ENCODE data around the gene MTM1. TPM values are rescaled to one million over a fixed set of nuclear protein-coding genes. Genes with fewer than 3 reads are reported as not detected.

MTM1 gene
- total RNA-seq, 1 donor from 2014 or later = 15.3 TPM

- peaks cover 2% of the 10 kb centered on the region for H3K27me3 Mint-ChIP-seq (ENCODE audit: insufficient read depth, low read depth)
- TF ChIP-seq EZH2 (IDR thresholded peaks at IDR 0.05) (no peak), CTCF (IDR thresholded peaks at IDR 0.05) (no peak), EZH2phosphoT487 (IDR thresholded peaks at IDR 0.05) (no peak)
- no peaks in the 10 kb centered on the region for H3K27me3 ChIP-seq
- H3K27ac ChIP-seq = no peak overlapping the region
- H3K9ac ChIP-seq = no peak overlapping the region
- no peak overlapping the region for H2AFZ ChIP-seq (replicated peaks)
- H3K9me3 Mint-ChIP-seq = peaks cover 16% of the 10 kb centered on the region
- no peaks in the 10 kb centered on the region for H3F3A ChIP-seq (ENCODE audit: low read depth)
- no peak overlapping the region for H3K4me3 ChIP-seq
- no peak overlapping the region for H3K4me2 ChIP-seq
- H3K4me1 ChIP-seq = no peaks in the 10 kb centered on the region
- no peak for DNase-seq (ENCODE audit: low spot score)
- H3K4me3 Mint-ChIP-seq = no peak overlapping the region
- no peaks in the 10 kb centered on the region for H3K36me3 ChIP-seq
- no peaks in the 10 kb centered on the region for H3K36me3 Mint-ChIP-seq
- H3K79me2 ChIP-seq (ENCODE audit: low read depth) = no peaks in the 10 kb centered on the region
- peaks cover 4% of the 10 kb centered on the region for H3K4me1 Mint-ChIP-seq
- no peaks in the 10 kb centered on the region for H3K9me3 ChIP-seq (ENCODE audit: low read depth)
- no peak overlapping the region for H3K27ac Mint-ChIP-seq
- no peaks in the 10 kb centered on the region for H4K20me1 ChIP-seq (ENCODE audit: low read depth)
Measured at GRCh38 chrX:150526692-150527091, 41.7 kb upstream of the MTM1 start.

GRCh38 chrX:150527108-150527507 is 41.3 kb upstream of the MTM1 start:
- Mint-ChIP-seq H3K4me3 (no peak overlapping the region), H3K27me3 (ENCODE audit: insufficient read depth, low read depth) (peaks cover 2% of the 10 kb centered on the region), H3K27ac (no peak overlapping the region), H3K36me3 (no peaks in the 10 kb centered on the region), H3K9me3 (peaks cover 16% of the 10 kb centered on the region), H3K4me1 (peaks cover 4% of the 10 kb centered on the region)
- Histone ChIP-seq H3K27me3 (no peaks in the 10 kb centered on the region), H4K20me1 (ENCODE audit: low read depth) (no peaks in the 10 kb centered on the region), H2AFZ (replicated peaks) (no peak overlapping the region), H3K36me3 (no peaks in the 10 kb centered on the region), H3K4me1 (no peaks in the 10 kb centered on the region), H3K9me3 (ENCODE audit: low read depth) (no peaks in the 10 kb centered on the region), H3K4me2 (no peak overlapping the region), H3K79me2 (ENCODE audit: low read depth) (no peaks in the 10 kb centered on the region), H3K9ac (no peak overlapping the region), H3K4me3 (no peak overlapping the region), H3F3A (ENCODE audit: low read depth) (no peaks in the 10 kb centered on the region), H3K27ac (no peak overlapping the region)
- TF ChIP-seq EZH2 (IDR thresholded peaks at IDR 0.05) (no peak), EZH2phosphoT487 (IDR thresholded peaks at IDR 0.05) (no peak), CTCF (IDR thresholded peaks at IDR 0.05) (no peak)
- DNase-seq (ENCODE audit: low spot score) = no peak

GRCh38 chrX:150529587-150529986 is 38.8 kb upstream of the MTM1 start:
- H3K27ac ChIP-seq = no peak overlapping the region
- Mint-ChIP-seq H3K27ac (no peak overlapping the region), H3K9me3 (peaks cover 31% of the 10 kb centered on the region), H3K36me3 (no peaks in the 10 kb centered on the region), H3K27me3 (ENCODE audit: insufficient read depth, low read depth) (peaks cover 2% of the 10 kb centered on the region), H3K4me1 (peaks cover 4% of the 10 kb centered on the region), H3K4me3 (no peak overlapping the region)
- no peaks in the 10 kb centered on the region for H4K20me1 ChIP-seq (ENCODE audit: low read depth)
- no peak overlapping the region for H2AFZ ChIP-seq (replicated peaks)
- no peaks in the 10 kb centered on the region for H3K27me3 ChIP-seq
- H3K9me3 ChIP-seq (ENCODE audit: low read depth) = no peaks in the 10 kb centered on the region
- DNase-seq (ENCODE audit: low spot score) = no peak
- no peaks in the 10 kb centered on the region for H3K36me3 ChIP-seq
- no peak overlapping the region for H3K4me3 ChIP-seq
- no peaks in the 10 kb centered on the region for H3F3A ChIP-seq (ENCODE audit: low read depth)
- H3K79me2 ChIP-seq (ENCODE audit: low read depth) = no peaks in the 10 kb centered on the region
- H3K9ac ChIP-seq = no peak overlapping the region
- no peaks in the 10 kb centered on the region for H3K4me1 ChIP-seq
- TF ChIP-seq EZH2 (IDR thresholded peaks at IDR 0.05) (no peak), EZH2phosphoT487 (IDR thresholded peaks at IDR 0.05) (no peak), CTCF (IDR thresholded peaks at IDR 0.05) (no peak)
- H3K4me2 ChIP-seq = no peak overlapping the region
